NCI-H2107 (cell line): Measurements from ENCODE around the gene ZAR1.

ENCODE experiments used
- DNase-seq: peaks from one replicate; lab custom pipeline; 2025; lab: John Stamatoyannopoulos, UW

The ZAR1 gene

GRCh38 chr4:48490680-48491513 is 845 bp downstream of the ZAR1 start:
- DNase-seq = no peak

GRCh38 chr4:48491514-48492176 is 1.6 kb downstream of the ZAR1 start:
- DNase-seq = no peak

- DNase-seq = no peak
These were observed 3.5 kb downstream of the ZAR1 start for GRCh38 chr4:48493452-48494100.

- DNase-seq = no peak
These were observed 5.9 kb downstream of the ZAR1 start for GRCh38 chr4:48495941-48496340.

GRCh38 chr4:48498895-48499294 is 8.8 kb downstream of the ZAR1 start:
- no peak for DNase-seq

GRCh38 chr4:48499551-48500066 is 9.6 kb downstream of the ZAR1 start:
- DNase-seq = no peak

GRCh38 chr4:48503233-48504025 is 13.4 kb downstream of the ZAR1 start:
- no peak for DNase-seq

DNA sequence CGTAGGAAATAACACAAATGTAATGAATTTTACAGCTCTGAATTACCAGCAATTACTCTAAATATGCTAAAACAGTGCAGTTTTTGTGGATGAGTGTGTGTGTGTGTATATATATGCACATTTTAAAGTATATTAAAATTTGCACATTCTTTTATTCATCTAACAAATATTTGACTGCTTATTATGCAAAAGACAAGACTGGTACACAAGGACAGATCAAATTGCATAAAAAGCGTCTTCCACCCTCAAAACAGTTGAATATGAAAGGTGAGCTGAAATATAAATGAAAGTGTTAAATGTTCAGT is 13.9 kb downstream of the ZAR1 start:
- no peak for DNase-seq

GRCh38 chr4:48504352-48504751 is 14.3 kb downstream of the ZAR1 start:
- DNase-seq = no peak

GRCh38 chr4:48506716-48507115 is 16.7 kb downstream of the ZAR1 start:
- DNase-seq = no peak

- no peak for DNase-seq
These were observed 19.5 kb downstream of the ZAR1 start for GRCh38 chr4:48509543-48509942.

DNA sequence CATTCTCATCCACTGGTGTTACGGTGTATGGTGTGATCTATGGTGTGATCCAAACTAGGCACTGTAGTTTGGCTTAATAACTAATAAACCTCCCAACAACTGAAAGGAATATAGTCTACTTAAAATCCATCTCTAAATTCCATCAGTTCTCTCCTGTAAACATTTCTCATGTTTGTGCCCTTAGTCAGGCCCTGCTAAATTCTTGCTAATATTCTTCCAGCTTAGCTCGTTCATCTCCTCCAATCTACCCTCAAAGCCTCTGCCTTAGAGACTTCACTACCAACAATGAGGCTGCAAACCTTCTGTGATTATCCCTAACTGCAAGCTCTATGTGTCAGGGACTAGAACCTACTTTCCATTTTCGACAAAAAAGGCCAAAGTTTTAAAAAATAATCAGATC is 28.1 kb downstream of the ZAR1 start:
- DNase-seq = no peak

DNA sequence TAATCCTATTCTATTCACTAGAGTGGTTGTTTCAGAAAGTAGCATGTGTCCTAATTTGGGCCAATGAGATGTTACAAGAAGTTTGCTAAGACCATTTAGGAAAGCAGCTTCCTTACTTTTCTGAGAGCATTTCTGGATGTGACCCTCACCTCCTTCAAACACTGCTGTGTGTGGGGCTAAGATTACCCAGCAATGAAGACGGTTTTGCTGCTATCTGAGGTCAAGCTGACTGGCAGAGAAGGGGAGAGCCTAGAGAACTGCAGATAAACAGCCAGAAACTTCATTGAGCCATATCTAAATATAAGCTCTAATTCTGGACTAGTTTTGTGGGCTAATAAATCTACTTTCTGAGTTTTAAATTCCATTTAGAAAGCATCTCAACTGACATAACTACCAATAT is 36.4 kb downstream of the ZAR1 start:
- DNase-seq = no peak

GRCh38 chr4:48538358-48538757 is 48.3 kb downstream of the ZAR1 start:
- no peak for DNase-seq

DNA sequence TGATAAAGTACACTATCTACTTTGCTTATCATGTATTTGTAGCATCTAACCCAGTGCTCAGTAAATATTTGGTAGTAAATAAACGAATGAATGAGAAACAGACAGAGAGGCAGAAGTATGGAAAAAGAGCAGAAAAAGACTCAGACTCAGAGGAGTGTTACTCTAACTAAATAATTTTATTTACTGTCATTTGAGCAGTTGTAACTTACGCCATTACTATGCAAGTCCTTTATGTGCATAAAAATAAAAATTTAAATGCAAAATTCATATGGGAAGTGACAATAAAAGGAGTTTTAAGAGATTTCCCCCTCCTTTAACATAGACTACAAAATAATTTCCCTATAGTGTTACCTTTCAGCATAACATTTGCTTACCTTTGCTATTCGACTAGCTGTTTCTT is 49.5 kb downstream of the ZAR1 start:
- DNase-seq = no peak

- no peak for DNase-seq
These were observed 52.8 kb downstream of the ZAR1 start for GRCh38 chr4:48542888-48543287.

- DNase-seq = no peak
These were observed 53.7 kb downstream of the ZAR1 start for GRCh38 chr4:48543796-48544195.
